CD4-positive, CD25-positive, alpha-beta regulatory T cell (primary cell): ENCODE measurements around the gene IDH1. TPM values are rescaled to one million over a fixed set of nuclear protein-coding genes. Genes with fewer than 3 reads are reported as not detected.

Experiments
- ATAC-seq, 2 donors: fragments of 150-1000 bp; cut with Tn5 transposase; one replicate each; pipeline ENCODE4 v1.10.0; 2021; ENCODE audit warnings: low read depth in 2 of 2, moderate number of reproducible peaks in 2 of 2, moderate library complexity in 1 of 2
- DNase-seq, 3 donors: peaks; one replicate each; pipeline versions ENCODE4 v3.0.0 to v3.0.0-alpha.2; 2012 to 2022; ENCODE audit warnings: mixed read lengths in 1 of 3
- H3K27ac ChIP-seq: one replicate; pipeline ENCODE4 v1.7.0; 2013; ENCODE audit warnings: mild to moderate bottlenecking, low read length; ENCODE audit not compliant: insufficient read depth, poor library complexity, severe bottlenecking
- H3K27me3 ChIP-seq: one replicate; pipeline ENCODE4 v1.7.0; 2013; ENCODE audit warnings: low read length; ENCODE audit not compliant: control insufficient read depth, insufficient read depth
- H3K36me3 ChIP-seq: one replicate; pipeline ENCODE4 v1.7.0; 2013; ENCODE audit warnings: mild to moderate bottlenecking, low read length, moderate library complexity; ENCODE audit not compliant: control insufficient read depth, insufficient read depth
- H3K4me1 ChIP-seq: 2 replicates; pipeline ENCODE4 v1.7.0; 2013; ENCODE audit warnings: mild to moderate bottlenecking, low read length; ENCODE audit not compliant: insufficient read depth, control insufficient read depth, poor library complexity, severe bottlenecking
- H3K4me3 ChIP-seq: one replicate; pipeline ENCODE4 v1.7.0; 2013; ENCODE audit warnings: low read depth, mild to moderate bottlenecking, low read length, moderate library complexity
- H3K9me3 ChIP-seq, 2 experiments: 1 replicate in 1 of 2; 2 replicates in 1 of 2; pipeline ENCODE4 v1.7.0; 2013; ENCODE audit warnings: low read length in 2 of 2, mild to moderate bottlenecking in 1 of 2, moderate library complexity in 1 of 2; ENCODE audit not compliant: control insufficient read depth in 2 of 2
- H3K27ac Mint-ChIP-seq, 3 donors: one replicate each; pipeline ENCODE4 v1.8.0; 2020 to 2022; ENCODE audit warnings: mild to moderate bottlenecking in 3 of 3, mixed read lengths in 3 of 3, moderate library complexity in 2 of 3
- H3K27me3 Mint-ChIP-seq: one replicate; pipeline ENCODE4 v1.8.0; 2022; ENCODE audit warnings: mild to moderate bottlenecking, mixed read lengths
- H3K36me3 Mint-ChIP-seq: one replicate; pipeline ENCODE4 v1.8.0; 2020; ENCODE audit warnings: mixed read lengths
- H3K4me1 Mint-ChIP-seq, 4 donors: one replicate each; pipeline ENCODE4 v1.8.0; 2020 to 2022; ENCODE audit warnings: mixed read lengths in 4 of 4, mild to moderate bottlenecking in 1 of 4
- H3K4me3 Mint-ChIP-seq, 4 donors: one replicate each; pipeline ENCODE4 v1.8.0; 2020 to 2022; ENCODE audit warnings: mild to moderate bottlenecking in 4 of 4, mixed read lengths in 4 of 4, moderate library complexity in 3 of 4
- H3K9me3 Mint-ChIP-seq, 7 donors: one replicate each; pipeline ENCODE4 v1.8.0; 2020 to 2022; ENCODE audit warnings: mixed read lengths in 7 of 7, mild to moderate bottlenecking in 3 of 7, moderate library complexity in 2 of 7
- polyA plus RNA-seq, 4 donors: library from polyadenylated mRNA; unstranded; fragments of 300-500 nt; fragmentation: Illumina TruSeq; gene quantifications; one replicate each; pipeline ENCODE4 v1.2.3, GENCODE V29; 2021
- total RNA-seq: library from RNA; stranded (reverse); gene quantifications from one replicate; pipeline ENCODE4 v1.2.3, GENCODE V29; 2022

Gene IDH1
- total and polyA plus RNA-seq, 5 donors from 2014 or later = 8.1 to 10.4 (median 9.1) TPM

DNA sequence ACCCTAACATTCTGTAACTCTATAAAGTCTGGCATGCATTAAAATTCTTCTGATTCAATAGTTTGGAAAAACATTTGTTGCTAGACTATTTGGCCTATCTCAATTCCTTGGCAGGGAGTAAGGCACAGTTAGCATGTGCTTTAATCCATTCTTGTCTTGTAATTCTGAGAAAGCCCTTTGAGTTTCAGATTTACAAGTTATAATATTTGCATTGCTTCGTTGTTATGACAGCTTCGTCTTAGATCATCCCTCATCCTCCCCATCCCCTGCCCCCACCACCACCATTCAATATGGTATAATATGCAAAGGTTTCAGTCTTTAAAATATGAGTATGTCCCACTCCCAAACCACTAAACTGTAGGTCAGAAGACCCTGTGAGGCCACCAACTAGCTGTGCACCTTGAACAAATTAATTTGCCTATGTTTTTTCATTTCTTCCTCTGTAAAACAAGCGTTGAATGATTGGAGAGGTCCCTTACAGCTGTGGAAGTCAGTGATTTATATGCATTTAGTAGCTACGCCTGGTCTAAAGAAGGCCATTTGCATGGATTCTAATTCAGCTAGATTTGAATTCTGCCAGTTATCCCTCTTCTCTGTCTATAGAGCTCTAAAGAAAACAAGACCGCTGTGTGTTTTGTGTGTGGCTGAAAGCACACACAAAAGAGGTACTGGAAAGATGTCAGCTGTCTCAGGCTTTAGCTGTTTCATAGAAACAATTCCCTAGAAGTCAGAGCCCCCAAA, 65.6 kb downstream of the IDH1 start:
- no peak overlapping the region for H3K4me3 Mint-ChIP-seq
- ATAC-seq (no peak), DNase-seq (no peak)
- H3K4me3 ChIP-seq = no peak overlapping the region
- H3K36me3 ChIP-seq = no peaks in the 10 kb centered on the region
- H3K27me3 Mint-ChIP-seq = peaks cover 24% of the 10 kb centered on the region
- no peak overlapping the region for H3K27ac ChIP-seq
- no peaks in the 10 kb centered on the region for H3K36me3 Mint-ChIP-seq
- no peaks in the 10 kb centered on the region for H3K9me3 ChIP-seq
- H3K4me1 ChIP-seq = no peaks in the 10 kb centered on the region
- H3K4me1 Mint-ChIP-seq = peaks cover 0 to 8% (median 0%) of the 10 kb centered on the region in 4 donors
- H3K27me3 ChIP-seq = no peaks in the 10 kb centered on the region
- H3K9me3 Mint-ChIP-seq = no peaks in the 10 kb centered on the region
- no peak overlapping the region for H3K27ac Mint-ChIP-seq

DNA sequence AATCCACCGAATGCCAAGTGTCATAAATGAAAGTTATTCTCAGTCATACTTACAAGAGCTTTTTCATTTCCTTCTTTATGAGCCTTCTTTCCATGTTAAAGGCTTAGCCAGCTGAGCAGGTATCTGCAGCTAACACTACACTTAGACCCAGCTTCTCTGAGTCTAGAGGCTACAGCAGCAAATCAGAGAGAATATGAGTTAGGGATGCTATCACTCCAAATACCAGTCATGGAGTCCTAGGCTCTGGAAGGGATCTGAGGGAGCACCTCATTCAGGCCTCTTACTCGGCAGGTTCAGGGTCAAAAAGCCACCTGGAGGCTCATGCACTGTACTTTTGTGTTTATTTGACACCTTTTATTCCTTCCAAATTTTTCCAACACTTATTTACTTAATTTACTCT, 68.0 kb downstream of the IDH1 start:
- Histone ChIP-seq H3K27me3 (no peaks in the 10 kb centered on the region), H3K36me3 (no peaks in the 10 kb centered on the region), H3K4me3 (no peak overlapping the region), H3K4me1 (no peaks in the 10 kb centered on the region), H3K9me3 (no peaks in the 10 kb centered on the region), H3K27ac (no peak overlapping the region)
- Mint-ChIP-seq H3K9me3 (no peaks in the 10 kb centered on the region), H3K27me3 (peaks cover 30% of the 10 kb centered on the region), H3K36me3 (no peaks in the 10 kb centered on the region), H3K4me3 (no peak overlapping the region), H3K4me1 (peaks cover 0 to 8% (median 0%) of the 10 kb centered on the region in 4 donors), H3K27ac (no peak overlapping the region)
- DNase-seq (no peak), ATAC-seq (no peak)

DNA sequence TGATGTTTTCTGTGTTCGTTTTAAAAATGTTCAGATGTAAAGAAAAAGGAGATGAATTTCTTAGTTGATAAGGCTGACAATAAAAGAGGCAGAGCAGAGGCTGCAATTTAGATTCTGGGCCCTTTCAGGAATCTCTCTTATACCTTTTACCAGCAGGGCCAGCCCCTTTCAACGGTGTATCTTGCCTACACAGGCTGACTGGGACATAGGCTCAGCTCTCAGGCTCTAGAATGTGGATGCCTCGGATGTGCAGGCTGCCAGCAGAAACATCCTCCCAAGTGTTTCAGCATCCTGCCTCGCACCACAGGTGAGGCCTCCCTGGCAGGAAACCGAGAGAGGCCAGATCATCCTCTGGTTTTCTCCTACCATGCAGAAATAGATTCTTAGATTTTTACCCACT, 68.4 kb downstream of the IDH1 start:
- ATAC-seq (no peak), DNase-seq (no peak)
- H3K4me1 Mint-ChIP-seq = peaks cover 0 to 8% (median 0%) of the 10 kb centered on the region in 4 donors
- H3K4me3 Mint-ChIP-seq = no peak overlapping the region
- H3K27ac Mint-ChIP-seq = no peak overlapping the region
- H3K27me3 Mint-ChIP-seq = peaks cover 30% of the 10 kb centered on the region
- H3K4me1 ChIP-seq = no peaks in the 10 kb centered on the region
- H3K9me3 ChIP-seq = no peaks in the 10 kb centered on the region
- H3K27ac ChIP-seq = no peak overlapping the region
- H3K9me3 Mint-ChIP-seq = no peaks in the 10 kb centered on the region
- no peak overlapping the region for H3K4me3 ChIP-seq
- no peaks in the 10 kb centered on the region for H3K36me3 Mint-ChIP-seq
- H3K36me3 ChIP-seq = no peaks in the 10 kb centered on the region
- no peaks in the 10 kb centered on the region for H3K27me3 ChIP-seq

Other genes with a start within 250 kb of the IDH1 start
- 15.1 TPM for gene PLEKHM3, start 229.5 kb downstream of the IDH1 start, total RNA-seq
- 1 to 10 TPM; 2.7 to 3.9 (median 3.1) TPM for gene PLEKHM3, start 229.5 kb downstream of the IDH1 start, polyA plus RNA-seq
- 0.69 TPM for gene CRYGD, start 130.5 kb downstream of the IDH1 start, total RNA-seq
- gene CRYGD, start 130.5 kb downstream of the IDH1 start, polyA plus RNA-seq = not detected
- gene CRYGC, start 125.2 kb downstream of the IDH1 start, total RNA-seq = not detected
- not detected for gene CRYGC, start 125.2 kb downstream of the IDH1 start, polyA plus RNA-seq
- not detected for gene CRYGB, start 108.9 kb downstream of the IDH1 start, total RNA-seq
- not detected for gene CRYGB, start 108.9 kb downstream of the IDH1 start, polyA plus RNA-seq
- gene CRYGA, start 91.5 kb downstream of the IDH1 start, total RNA-seq = not detected
- not detected for gene CRYGA, start 91.5 kb downstream of the IDH1 start, polyA plus RNA-seq
- gene C2orf80, start 65.0 kb downstream of the IDH1 start, total RNA-seq = not detected
- not detected for gene C2orf80, start 65.0 kb downstream of the IDH1 start, polyA plus RNA-seq
- gene PIKFYVE, start 11.2 kb upstream of the IDH1 start, total RNA-seq = 43.5 TPM
- gene PIKFYVE, start 11.2 kb upstream of the IDH1 start, polyA plus RNA-seq = 1 to 10 TPM; 5.2 to 7.6 (median 5.9) TPM
- gene PTH2R, start 151.7 kb upstream of the IDH1 start, total RNA-seq = not detected
- not detected for gene PTH2R, start 151.7 kb upstream of the IDH1 start, polyA plus RNA-seq